Loucy (cell line): ENCODE measurements around the gene IDI2.

ENCODE experiments used
- CTCF ChIP-seq: fragments of 200-600 bp; sonication (generic); conservative IDR thresholded peaks from 2 replicates; pipeline ENCODE4 v1.5.1; 2014; ENCODE audit warnings: mild to moderate bottlenecking, antibody characterized with exemption, low read length
- EZH2phosphoT487 ChIP-seq: fragments of 200-600 bp; IDR thresholded peaks from 2 replicates; pipeline ENCODE4 v1.6.1; 2018; ENCODE audit warnings: antibody characterized with exemption, mild to moderate bottlenecking, moderate library complexity, borderline replicate concordance

DNA sequence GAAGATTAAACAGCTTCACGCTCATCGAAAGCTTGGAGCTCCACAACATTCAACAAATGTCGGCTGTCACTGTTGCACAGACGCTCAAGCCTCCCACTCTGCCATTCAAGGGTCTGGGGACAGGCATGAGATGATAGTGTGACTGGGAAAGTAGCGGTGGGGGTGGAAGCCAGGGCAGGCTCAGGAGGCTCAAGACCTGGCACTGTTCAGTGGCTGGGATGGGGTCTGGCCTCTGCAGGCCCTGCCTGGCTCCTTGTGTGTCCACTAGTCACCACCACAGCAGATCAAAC, 50.9 kb downstream of the IDI2 start:
- TF ChIP-seq CTCF (no peak), EZH2phosphoT487 (no peak)
